Upper lobe of left lung (tissue), 4 donors: ENCODE results near the gene ACBD6.

Experiments
- POLR2A ChIP-seq, 4 donors: fragments of 450-650 bp; IDR thresholded peaks; one replicate each; pipeline ENCODE4 v1.5.1; 2016 to 2017; ENCODE audit warnings: antibody characterized with exemption in 4 of 4, mild to moderate bottlenecking in 2 of 4
- POLR2AphosphoS5 ChIP-seq, 2 donors: sonication (generic); formaldehyde crosslinking; IDR thresholded peaks; one replicate each; pipeline ENCODE4 v1.5.1; 2017; ENCODE audit warnings: antibody characterized with exemption in 2 of 2
- TF ChIP-seq, protein P1 (sequence below), 6 experiments: fragments of 450-650 bp in 4 of 6; fragments of 200-600 bp in 2 of 6; sonication (generic) in 2 of 6; IDR thresholded peaks; one replicate each; pipeline ENCODE4 v1.5.1; 2016 to 2019; ENCODE audit warnings: antibody characterized with exemption in 6 of 6

- TF ChIP-seq, protein P1, sequence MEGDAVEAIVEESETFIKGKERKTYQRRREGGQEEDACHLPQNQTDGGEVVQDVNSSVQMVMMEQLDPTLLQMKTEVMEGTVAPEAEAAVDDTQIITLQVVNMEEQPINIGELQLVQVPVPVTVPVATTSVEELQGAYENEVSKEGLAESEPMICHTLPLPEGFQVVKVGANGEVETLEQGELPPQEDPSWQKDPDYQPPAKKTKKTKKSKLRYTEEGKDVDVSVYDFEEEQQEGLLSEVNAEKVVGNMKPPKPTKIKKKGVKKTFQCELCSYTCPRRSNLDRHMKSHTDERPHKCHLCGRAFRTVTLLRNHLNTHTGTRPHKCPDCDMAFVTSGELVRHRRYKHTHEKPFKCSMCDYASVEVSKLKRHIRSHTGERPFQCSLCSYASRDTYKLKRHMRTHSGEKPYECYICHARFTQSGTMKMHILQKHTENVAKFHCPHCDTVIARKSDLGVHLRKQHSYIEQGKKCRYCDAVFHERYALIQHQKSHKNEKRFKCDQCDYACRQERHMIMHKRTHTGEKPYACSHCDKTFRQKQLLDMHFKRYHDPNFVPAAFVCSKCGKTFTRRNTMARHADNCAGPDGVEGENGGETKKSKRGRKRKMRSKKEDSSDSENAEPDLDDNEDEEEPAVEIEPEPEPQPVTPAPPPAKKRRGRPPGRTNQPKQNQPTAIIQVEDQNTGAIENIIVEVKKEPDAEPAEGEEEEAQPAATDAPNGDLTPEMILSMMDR (IDR thresholded peaks at IDR 0.05), result no peak
- no peak for TF ChIP-seq POLR2AphosphoS5 (IDR thresholded peaks at IDR 0.05)
- TF ChIP-seq POLR2A (IDR thresholded peaks at IDR 0.05), result no peak
Observed at GRCh38 chr1:180468311-180468710, 34.1 kb downstream of the ACBD6 start.
